CD4-positive, alpha-beta T cell (primary cell): Measurements from ENCODE around the gene GRIN2A. TPM values are rescaled to one million over a fixed set of nuclear protein-coding genes. Genes with fewer than 3 reads are reported as not detected.

Source experiments
- ATAC-seq: fragments of 200-7000 bp; cut with Tn5 transposase; one replicate; pipeline ENCODE4 v1.10.0; 2022; ENCODE audit warnings: mild to moderate bottlenecking; ENCODE audit not compliant: poor library complexity
- CTCF ChIA-PET: fragments of 350-600 bp; sonication (Branson Sonifier 250); formaldehyde crosslinking; loops from one replicate; lab custom pipeline; 2021; ENCODE audit warnings: antibody characterized with exemption, inconsistent platforms; lab: Charles Lee
- POLR2A ChIA-PET: fragments of 350-600 bp; sonication (Branson Sonifier 250); formaldehyde crosslinking; loops from one replicate; lab custom pipeline; 2021; ENCODE audit warnings: antibody characterized with exemption, inconsistent platforms; lab: Charles Lee
- DNase-seq, 14 experiments: peaks; one replicate each; pipeline ENCODE4 v3.0.0-alpha.2; 2013 to 2020; ENCODE audit warnings: mixed read lengths in 2 of 14
- H3K27ac ChIP-seq, 2 donors: one replicate each; pipeline versions ENCODE4 v1.5.1 to v1.7.0; 2013; ENCODE audit warnings: low read length in 2 of 2, low read depth in 1 of 2, mild to moderate bottlenecking in 1 of 2
- H3K27me3 ChIP-seq, 2 experiments: 1 replicate in 1 of 2; 2 replicates in 1 of 2; pipeline versions ENCODE4 v1.6.1 to v1.7.0; 2013; ENCODE audit warnings: low read length in 2 of 2, control low read depth in 1 of 2, mild to moderate bottlenecking in 1 of 2, moderate library complexity in 1 of 2; ENCODE audit not compliant: insufficient read depth in 2 of 2, control insufficient read depth in 1 of 2
- H3K36me3 ChIP-seq: one replicate; pipeline ENCODE4 v1.6.1; 2013; ENCODE audit warnings: low read length, control low read depth; ENCODE audit not compliant: insufficient read depth
- H3K4me1 ChIP-seq: one replicate; pipeline ENCODE4 v1.6.1; 2013; ENCODE audit warnings: low read length, control low read depth; ENCODE audit not compliant: insufficient read depth
- H3K4me3 ChIP-seq: one replicate; pipeline ENCODE4 v1.5.1; 2013; ENCODE audit warnings: mild to moderate bottlenecking, low read length, moderate library complexity
- H3K9me3 ChIP-seq, 2 experiments: 1 replicate in 1 of 2; 2 replicates in 1 of 2; pipeline versions ENCODE4 v1.6.1 to v1.7.0; 2013; ENCODE audit warnings: low read length in 2 of 2, mild to moderate bottlenecking in 2 of 2, control low read depth in 1 of 2, moderate library complexity in 1 of 2; ENCODE audit not compliant: control insufficient read depth in 1 of 2, insufficient read depth in 1 of 2
- H3K27ac Mint-ChIP-seq: one replicate; pipeline ENCODE4 v1.8.0; 2020; ENCODE audit warnings: mixed read lengths
- H3K27me3 Mint-ChIP-seq: one replicate; pipeline ENCODE4 v1.8.0; 2021; ENCODE audit warnings: mixed read lengths
- H3K36me3 Mint-ChIP-seq: one replicate; pipeline ENCODE4 v1.8.0; 2021; ENCODE audit warnings: low read depth, mixed read lengths
- H3K4me1 Mint-ChIP-seq: one replicate; pipeline ENCODE4 v1.8.0; 2021; ENCODE audit warnings: low read depth, mixed read lengths
- H3K4me3 Mint-ChIP-seq: one replicate; pipeline ENCODE4 v1.8.0; 2020; ENCODE audit warnings: mild to moderate bottlenecking, mixed read lengths
- H3K9me3 Mint-ChIP-seq: one replicate; pipeline ENCODE4 v1.8.0; 2020; ENCODE audit warnings: mixed read lengths
- CTCF ChIP-seq: fragments of 200-600 bp; IDR thresholded peaks from one replicate; pipeline ENCODE4 v1.8.0; 2022; ENCODE audit warnings: antibody characterized with exemption, mild to moderate bottlenecking
- intact Hi-C, 2 experiments: fragments of 100-400 bp; cut with DNase I in 1 of 2; cut with micrococcal nuclease in 1 of 2; formaldehyde crosslinking; loops; one replicate each; pipeline versions ENCODE4 v1.15.1 to v1.9.0; 2023 to 2025; cut with DNase I, micrococcal nuclease
- total RNA-seq, 174 experiments: library from RNA in 2 of 174; stranded (reverse) in 2 of 174; gene quantifications; one replicate each; pipeline ENCODE4 v1.2.3 and lab custom pipeline; 2021 to 2026

Gene GRIN2A
- total RNA-seq, 2 experiments from 2014 or later = not detected

- Mint-ChIP-seq H3K27ac (no peak overlapping the region), H3K9me3 (no peaks in the 10 kb centered on the region), H3K27me3 (peaks cover 6% of the 10 kb centered on the region), H3K4me1 (no peaks in the 10 kb centered on the region), H3K4me3 (no peak overlapping the region), H3K36me3 (no peaks in the 10 kb centered on the region)
- Histone ChIP-seq H3K36me3 (no peaks in the 10 kb centered on the region), H3K27me3 (no peaks in the 10 kb centered on the region), H3K9me3 (peaks cover 0 to 3% of the 10 kb centered on the region in 2 experiments), H3K4me1 (no peaks in the 10 kb centered on the region), H3K27ac (no peak overlapping the region), H3K4me3 (no peak overlapping the region)
- ATAC-seq = no peak
- DNase-seq = no peak
- no peak for TF ChIP-seq CTCF
- ChIA-PET CTCF (no interaction called here), POLR2A (no interaction called here)
- intact Hi-C loops = no loop called here
These were observed 361.6 kb downstream of the GRIN2A start for GRCh38 chr16:9820476-9821246.

- no peak overlapping the region for H3K4me3 ChIP-seq
- Mint-ChIP-seq H3K27me3 (peaks cover 6% of the 10 kb centered on the region), H3K27ac (no peak overlapping the region), H3K4me3 (no peak overlapping the region), H3K9me3 (no peaks in the 10 kb centered on the region), H3K36me3 (no peaks in the 10 kb centered on the region), H3K4me1 (no peaks in the 10 kb centered on the region)
- no peaks in the 10 kb centered on the region for H3K36me3 ChIP-seq
- no peaks in the 10 kb centered on the region for H3K27me3 ChIP-seq
- TF ChIP-seq CTCF = no peak
- POLR2A ChIA-PET = no interaction called here
- no peak for DNase-seq
- H3K27ac ChIP-seq = no peak overlapping the region
- H3K4me1 ChIP-seq = no peaks in the 10 kb centered on the region
- CTCF ChIA-PET = no interaction called here
- intact Hi-C loops = no loop called here
- no peak for ATAC-seq
- H3K9me3 ChIP-seq = no peaks in the 10 kb centered on the region
These were observed 363.5 kb downstream of the GRIN2A start for GRCh38 chr16:9818702-9819101.

DNA sequence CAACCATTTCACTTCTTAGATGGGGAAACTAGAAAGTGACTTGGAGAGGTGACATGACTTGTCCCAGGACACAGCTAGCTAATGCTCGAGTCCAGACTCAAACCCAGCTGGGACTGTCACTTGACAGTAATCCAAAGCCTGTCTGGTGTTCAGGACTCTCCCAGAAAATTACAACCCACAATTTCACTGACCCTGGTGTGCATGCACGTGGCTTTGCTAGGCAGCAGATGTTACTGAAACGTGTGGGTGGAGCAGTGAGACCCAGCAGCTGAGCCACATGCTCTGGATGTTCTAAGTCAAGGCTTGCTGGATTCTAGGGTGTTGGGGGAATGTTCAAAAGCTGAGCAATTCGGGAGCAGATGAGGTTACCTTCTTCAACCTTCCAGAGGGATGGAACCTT, 364.6 kb downstream of the GRIN2A start:
- DNase-seq (no peak), ATAC-seq (no peak)
- peaks cover 2% of the 10 kb centered on the region for H3K9me3 Mint-ChIP-seq
- intact Hi-C loops = no loop called here
- H3K27ac Mint-ChIP-seq = no peak overlapping the region
- H3K27me3 ChIP-seq = no peaks in the 10 kb centered on the region
- no peak overlapping the region for H3K4me3 Mint-ChIP-seq
- TF ChIP-seq CTCF = no peak
- H3K9me3 ChIP-seq = no peaks in the 10 kb centered on the region
- H3K27me3 Mint-ChIP-seq = peaks cover 6% of the 10 kb centered on the region
- ChIA-PET CTCF (no interaction called here), POLR2A (no interaction called here)
- no peaks in the 10 kb centered on the region for H3K4me1 Mint-ChIP-seq
- H3K36me3 ChIP-seq = no peaks in the 10 kb centered on the region
- no peaks in the 10 kb centered on the region for H3K4me1 ChIP-seq
- no peak overlapping the region for H3K4me3 ChIP-seq
- H3K27ac ChIP-seq = no peak overlapping the region
- no peaks in the 10 kb centered on the region for H3K36me3 Mint-ChIP-seq
